RWPE2 (cell line): ENCODE data around the gene MMP13.
"Not testable (repeated sequence)": the region's sequence is repeated elsewhere in the genome, so short reads cannot be mapped to it uniquely, and the experiment has no call there.

Experiments used
- ATAC-seq: fragments of 200-7000 bp; cut with Tn5 transposase; 3 replicates; pipeline ENCODE4 v1.9.1; 2021; ENCODE audit warnings: low read depth
- DNase-seq: peaks from one replicate; pipeline ENCODE4 v3.0.0-alpha.2; 2020; ENCODE audit warnings: low spot score
- H3K27ac ChIP-seq: fragments of 450-650 bp; 2 replicates; pipeline ENCODE4 v1.5.1; 2017; ENCODE audit warnings: mild to moderate bottlenecking; ENCODE audit not compliant: poor library complexity, severe bottlenecking
- H3K27me3 ChIP-seq: fragments of 250-450 bp; sonication (Bioruptor Pico); 2 replicates; pipeline ENCODE4 v1.5.1; 2021; ENCODE audit warnings: mild to moderate bottlenecking, moderate library complexity; ENCODE audit not compliant: insufficient read depth, poor library complexity, severe bottlenecking
- H3K36me3 ChIP-seq: fragments of 250-450 bp; sonication (Bioruptor Pico); 2 replicates; pipeline ENCODE4 v1.5.1; 2020; ENCODE audit warnings: low read depth, mild to moderate bottlenecking, moderate library complexity
- H3K4me1 ChIP-seq: fragments of 250-450 bp; sonication (Bioruptor Pico); 2 replicates; pipeline ENCODE4 v1.5.1; 2021; ENCODE audit warnings: mild to moderate bottlenecking, moderate library complexity; ENCODE audit not compliant: insufficient read depth, poor library complexity, severe bottlenecking
- H3K4me3 ChIP-seq: fragments of 250-450 bp; sonication (Bioruptor Pico); 2 replicates; pipeline ENCODE4 v1.5.1; 2021; ENCODE audit warnings: mild to moderate bottlenecking, moderate library complexity; ENCODE audit not compliant: severe bottlenecking
- H3K9me3 ChIP-seq: fragments of 250-450 bp; sonication (Bioruptor Pico); 2 replicates; pipeline ENCODE4 v1.5.1; 2021; ENCODE audit warnings: mild to moderate bottlenecking, moderate library complexity; ENCODE audit not compliant: severe bottlenecking
- TF ChIP-seq, protein P1 (sequence below): fragments of 450-650 bp; IDR thresholded peaks from one replicate; pipeline ENCODE4 v1.5.1; 2017; ENCODE audit warnings: mild to moderate bottlenecking, moderate library complexity; ENCODE audit not compliant: poor library complexity, severe bottlenecking

MMP13 gene

DNA sequence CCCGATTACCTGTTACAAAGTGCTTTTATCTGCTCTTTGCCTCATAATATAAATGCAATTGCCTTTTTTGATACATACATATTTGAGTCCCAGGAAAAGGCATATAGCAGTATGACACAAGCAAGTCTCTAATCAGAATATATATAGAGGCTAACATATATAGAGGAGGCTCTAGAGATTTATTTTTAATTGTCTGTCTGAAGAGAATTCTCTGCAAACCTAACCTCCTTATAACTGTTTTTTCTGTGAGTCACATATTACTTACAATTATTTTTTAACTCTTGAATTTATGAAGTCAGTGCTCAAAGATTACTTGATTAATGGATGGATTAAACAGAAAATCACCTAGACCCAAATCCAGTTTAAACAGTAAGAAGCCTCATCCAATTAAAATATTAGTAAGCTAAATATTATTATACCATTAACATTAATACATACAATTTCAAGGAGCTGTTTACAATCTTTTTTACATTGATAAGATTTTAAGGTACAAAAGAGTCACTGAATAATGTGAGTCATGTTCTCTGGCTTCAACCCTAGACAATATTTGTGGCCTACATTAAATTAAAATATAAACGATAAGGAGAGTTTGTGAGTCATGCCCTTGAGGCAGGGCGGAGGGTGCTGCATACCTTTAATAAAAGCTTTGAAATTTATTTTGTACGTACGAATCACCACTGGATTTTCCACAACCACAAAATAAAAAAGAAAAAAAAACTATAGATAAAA is 19.2 kb upstream of the MMP13 start:
- no peaks in the 10 kb centered on the region for H3K9me3 ChIP-seq
- no peak overlapping the region for H3K4me3 ChIP-seq
- H3K27ac ChIP-seq, result peak overlapping the region; percentile 77
- peak; percentile 97 for ATAC-seq
- H3K27me3 ChIP-seq, result no peaks in the 10 kb centered on the region
- peaks cover 20% of the 10 kb centered on the region for H3K4me1 ChIP-seq
- TF ChIP-seq, protein P1, sequence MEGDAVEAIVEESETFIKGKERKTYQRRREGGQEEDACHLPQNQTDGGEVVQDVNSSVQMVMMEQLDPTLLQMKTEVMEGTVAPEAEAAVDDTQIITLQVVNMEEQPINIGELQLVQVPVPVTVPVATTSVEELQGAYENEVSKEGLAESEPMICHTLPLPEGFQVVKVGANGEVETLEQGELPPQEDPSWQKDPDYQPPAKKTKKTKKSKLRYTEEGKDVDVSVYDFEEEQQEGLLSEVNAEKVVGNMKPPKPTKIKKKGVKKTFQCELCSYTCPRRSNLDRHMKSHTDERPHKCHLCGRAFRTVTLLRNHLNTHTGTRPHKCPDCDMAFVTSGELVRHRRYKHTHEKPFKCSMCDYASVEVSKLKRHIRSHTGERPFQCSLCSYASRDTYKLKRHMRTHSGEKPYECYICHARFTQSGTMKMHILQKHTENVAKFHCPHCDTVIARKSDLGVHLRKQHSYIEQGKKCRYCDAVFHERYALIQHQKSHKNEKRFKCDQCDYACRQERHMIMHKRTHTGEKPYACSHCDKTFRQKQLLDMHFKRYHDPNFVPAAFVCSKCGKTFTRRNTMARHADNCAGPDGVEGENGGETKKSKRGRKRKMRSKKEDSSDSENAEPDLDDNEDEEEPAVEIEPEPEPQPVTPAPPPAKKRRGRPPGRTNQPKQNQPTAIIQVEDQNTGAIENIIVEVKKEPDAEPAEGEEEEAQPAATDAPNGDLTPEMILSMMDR, result no peak
- peak; percentile 72 for DNase-seq
- no peaks in the 10 kb centered on the region for H3K36me3 ChIP-seq

DNA sequence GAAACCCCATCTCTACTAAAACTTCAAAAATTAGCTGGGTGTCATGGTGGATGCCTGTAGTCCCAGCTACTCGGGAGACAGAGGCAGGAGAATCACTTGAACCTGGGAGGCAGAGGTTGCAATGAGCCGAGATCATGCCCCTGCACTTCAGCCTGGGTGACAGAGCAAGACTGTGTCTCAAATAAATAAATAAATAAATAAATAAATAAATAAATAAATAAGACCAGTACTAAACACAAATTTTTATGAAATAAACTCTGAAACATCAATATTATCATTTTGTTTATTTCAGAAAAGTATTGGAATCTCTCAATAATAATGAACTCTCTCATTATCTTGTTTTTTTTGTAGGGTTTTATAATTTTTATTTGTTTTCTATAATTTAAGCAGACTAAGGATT is 18.2 kb upstream of the MMP13 start:
- Histone ChIP-seq H3K27ac (peak overlapping the region; percentile 77), H3K4me1 (peaks cover 20% of the 10 kb centered on the region)
- H3K36me3 ChIP-seq, H3K4me3 ChIP-seq, DNase-seq, H3K9me3 ChIP-seq, ATAC-seq, H3K27me3 ChIP-seq: not testable (repeated sequence)

DNA sequence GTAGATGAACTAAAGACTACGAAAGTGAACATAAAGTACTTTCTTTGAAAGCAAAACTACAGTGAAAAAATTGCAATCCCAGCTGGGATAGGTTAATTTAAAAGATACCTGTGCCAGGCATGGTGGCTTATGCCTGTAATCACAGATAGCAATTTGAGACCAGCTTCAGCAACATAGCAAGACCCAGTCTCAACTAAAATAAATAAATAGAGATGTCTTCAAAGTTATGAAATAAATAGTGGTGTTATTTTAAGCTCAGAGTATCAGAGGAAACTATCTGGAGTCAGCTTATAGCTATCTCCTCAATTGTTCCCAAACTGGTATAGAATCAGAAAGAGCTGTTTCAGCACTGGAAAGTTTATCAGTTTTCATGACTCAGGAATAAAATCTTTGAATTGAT is 17.3 kb upstream of the MMP13 start:
- no peaks in the 10 kb centered on the region for H3K9me3 ChIP-seq
- TF ChIP-seq, protein P1, result no peak
- no peak overlapping the region for H3K27ac ChIP-seq
- ATAC-seq (no peak), DNase-seq (no peak)
- H3K4me3 ChIP-seq, result no peak overlapping the region
- peaks cover 20% of the 10 kb centered on the region for H3K4me1 ChIP-seq
- no peaks in the 10 kb centered on the region for H3K27me3 ChIP-seq
- H3K36me3 ChIP-seq, result no peaks in the 10 kb centered on the region

DNA sequence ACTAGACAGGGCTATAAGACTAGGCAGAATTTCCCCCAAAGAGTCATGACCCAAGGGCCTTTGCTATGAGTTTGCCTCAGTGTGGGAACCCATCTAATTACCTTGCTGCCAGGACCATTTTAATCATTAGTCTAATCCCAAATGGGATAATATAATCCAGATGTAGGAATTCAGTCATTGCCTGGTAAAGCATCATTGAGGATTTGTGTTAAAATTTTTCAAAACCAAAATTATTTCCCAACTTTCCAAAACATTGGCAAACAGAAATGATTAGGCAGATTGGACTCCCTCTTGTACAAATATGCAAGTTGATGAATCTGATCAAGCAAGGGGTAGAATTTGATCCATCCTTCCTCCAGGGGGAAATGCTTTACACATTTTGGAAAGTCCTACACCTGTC is 16.2 kb upstream of the MMP13 start:
- no peaks in the 10 kb centered on the region for H3K27me3 ChIP-seq
- ATAC-seq (no peak), DNase-seq (no peak)
- H3K36me3 ChIP-seq, result no peaks in the 10 kb centered on the region
- peaks cover 20% of the 10 kb centered on the region for H3K4me1 ChIP-seq
- no peak overlapping the region for H3K27ac ChIP-seq
- no peak overlapping the region for H3K4me3 ChIP-seq
- TF ChIP-seq, protein P1, result no peak
- no peaks in the 10 kb centered on the region for H3K9me3 ChIP-seq

DNA sequence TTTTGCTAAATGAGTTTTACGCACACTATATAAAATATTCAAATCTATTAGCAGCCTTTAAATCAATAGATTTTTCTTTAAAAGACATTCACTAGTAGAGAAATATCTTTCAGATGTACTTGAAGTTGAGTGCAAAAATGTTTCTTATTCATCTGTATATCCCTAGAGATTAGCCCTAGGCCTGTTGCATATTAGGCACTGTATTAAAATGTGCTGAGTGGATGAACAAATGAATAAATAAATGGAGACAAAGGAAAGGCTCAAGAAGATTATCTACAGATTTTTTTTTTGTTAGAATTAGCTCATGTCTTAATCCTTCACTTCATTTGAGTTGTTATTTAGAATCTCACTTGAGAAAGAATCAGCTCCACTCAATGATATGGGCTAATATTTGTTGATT is 12.0 kb upstream of the MMP13 start:
- H3K27ac ChIP-seq, result no peak overlapping the region
- TF ChIP-seq, protein P1, result no peak
- H3K9me3 ChIP-seq, result no peaks in the 10 kb centered on the region
- no peaks in the 10 kb centered on the region for H3K27me3 ChIP-seq
- no peak overlapping the region for H3K4me3 ChIP-seq
- H3K4me1 ChIP-seq, result no peaks in the 10 kb centered on the region
- DNase-seq (no peak), ATAC-seq (no peak)
- H3K36me3 ChIP-seq, result no peaks in the 10 kb centered on the region
